Suppressor macrophage treated with lipopolysaccharide for 4 hours (primary cell): ENCODE results near the gene FAHD1.
A peak's percentile ranks its signal among the peaks of the same experiment; 100 is the strongest.
"Not testable (repeated sequence)": the region's sequence is repeated elsewhere in the genome, so short reads cannot be mapped to it uniquely, and the experiment has no call there.

Experiments used
- DNase-seq: peaks from one replicate; pipeline ENCODE4 v3.0.0-alpha.2; 2020

FAHD1 gene

GRCh38 chr16:1857433-1858097 is 30.6 kb downstream of the FAHD1 start:
- no peak for DNase-seq

GRCh38 chr16:1858189-1858865 is 31.3 kb downstream of the FAHD1 start:
- DNase-seq: no peak

- DNase-seq: no peak
These were observed 32.6 kb downstream of the FAHD1 start for GRCh38 chr16:1859650-1860049.

GRCh38 chr16:1861730-1862129 is 34.7 kb downstream of the FAHD1 start:
- DNase-seq: no peak

GRCh38 chr16:1862394-1862793 is 35.4 kb downstream of the FAHD1 start:
- DNase-seq: no peak

GRCh38 chr16:1863681-1864460 is 36.9 kb downstream of the FAHD1 start:
- peak; percentile 37 for DNase-seq

- no peak for DNase-seq
These were observed 39.1 kb downstream of the FAHD1 start for GRCh38 chr16:1865902-1866690.

GRCh38 chr16:1870365-1871082 is 43.5 kb downstream of the FAHD1 start:
- DNase-seq: peak; percentile 6

GRCh38 chr16:1871974-1872635 is 45.1 kb downstream of the FAHD1 start, which contains the start of gene MEIOB:
Gene MEIOB (minus strand): TSS chr16:1872164. CDS start chr16:1868175, 3,989 bp downstream.
- DNase-seq: peak; percentile 71

- DNase-seq: no peak
These were observed 47.8 kb downstream of the FAHD1 start for GRCh38 chr16:1874854-1875253.

- not testable (repeated sequence) for DNase-seq
These were observed 49.1 kb downstream of the FAHD1 start for GRCh38 chr16:1876066-1876465.

- no peak for DNase-seq
These were observed 49.5 kb downstream of the FAHD1 start for GRCh38 chr16:1876468-1876867.

- no peak for DNase-seq
These were observed 50.1 kb downstream of the FAHD1 start for GRCh38 chr16:1877089-1877488.

- DNase-seq: no peak
These were observed 50.8 kb downstream of the FAHD1 start for GRCh38 chr16:1877804-1878203.

- no peak for DNase-seq
These were observed 51.2 kb downstream of the FAHD1 start for GRCh38 chr16:1878256-1878655.
